ENCODE results near the gene GABBR2.
A peak's percentile ranks its signal among the peaks of the same experiment; 100 is the strongest.

The GABBR2 gene

GRCh38 chr9:98369471-98369870, 339.3 kb downstream of the GABBR2 start:
- no peak for DNase-seq (ENCODE audit: low read depth in 2 of 2)

DNA sequence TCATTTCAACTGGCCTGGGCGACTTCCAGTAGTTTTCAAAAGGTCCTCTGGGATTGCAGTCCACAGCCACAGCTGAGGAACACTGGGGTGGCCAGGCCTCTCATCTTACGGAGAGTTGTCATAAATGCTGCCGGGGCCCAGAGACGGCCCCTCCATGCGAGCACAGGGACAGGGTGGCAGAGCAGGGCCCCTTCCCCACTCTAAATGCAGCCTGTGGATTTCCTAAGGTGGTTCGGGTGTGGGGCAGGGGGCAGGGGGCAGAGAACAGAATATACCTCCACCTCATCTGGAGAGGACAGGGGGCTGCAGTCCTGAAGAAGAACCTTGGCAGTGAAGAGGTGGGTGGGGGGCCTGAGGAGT, 339.7 kb downstream of the GABBR2 start:
- no peak for DNase-seq (ENCODE audit: low read depth in 2 of 2)
- TF ChIP-seq, protein P1, sequence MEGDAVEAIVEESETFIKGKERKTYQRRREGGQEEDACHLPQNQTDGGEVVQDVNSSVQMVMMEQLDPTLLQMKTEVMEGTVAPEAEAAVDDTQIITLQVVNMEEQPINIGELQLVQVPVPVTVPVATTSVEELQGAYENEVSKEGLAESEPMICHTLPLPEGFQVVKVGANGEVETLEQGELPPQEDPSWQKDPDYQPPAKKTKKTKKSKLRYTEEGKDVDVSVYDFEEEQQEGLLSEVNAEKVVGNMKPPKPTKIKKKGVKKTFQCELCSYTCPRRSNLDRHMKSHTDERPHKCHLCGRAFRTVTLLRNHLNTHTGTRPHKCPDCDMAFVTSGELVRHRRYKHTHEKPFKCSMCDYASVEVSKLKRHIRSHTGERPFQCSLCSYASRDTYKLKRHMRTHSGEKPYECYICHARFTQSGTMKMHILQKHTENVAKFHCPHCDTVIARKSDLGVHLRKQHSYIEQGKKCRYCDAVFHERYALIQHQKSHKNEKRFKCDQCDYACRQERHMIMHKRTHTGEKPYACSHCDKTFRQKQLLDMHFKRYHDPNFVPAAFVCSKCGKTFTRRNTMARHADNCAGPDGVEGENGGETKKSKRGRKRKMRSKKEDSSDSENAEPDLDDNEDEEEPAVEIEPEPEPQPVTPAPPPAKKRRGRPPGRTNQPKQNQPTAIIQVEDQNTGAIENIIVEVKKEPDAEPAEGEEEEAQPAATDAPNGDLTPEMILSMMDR (IDR thresholded peaks at IDR 0.05; ENCODE audit: low read depth, low read length): no peak
- no peak overlapping the region for H3K4me3 ChIP-seq (replicated peaks in 1 of 2; ENCODE audit: low read depth in 2 of 2, low read length in 2 of 2)

More at GRCh38 chr9:98369471-98369870, 339.3 kb downstream of the GABBR2 start:
- TF ChIP-seq, protein P1 (IDR thresholded peaks at IDR 0.05; ENCODE audit: low read depth, low read length): no peak
- no peak overlapping the region for H3K4me3 ChIP-seq (replicated peaks in 1 of 2; ENCODE audit: low read depth in 2 of 2, low read length in 2 of 2)

DNA sequence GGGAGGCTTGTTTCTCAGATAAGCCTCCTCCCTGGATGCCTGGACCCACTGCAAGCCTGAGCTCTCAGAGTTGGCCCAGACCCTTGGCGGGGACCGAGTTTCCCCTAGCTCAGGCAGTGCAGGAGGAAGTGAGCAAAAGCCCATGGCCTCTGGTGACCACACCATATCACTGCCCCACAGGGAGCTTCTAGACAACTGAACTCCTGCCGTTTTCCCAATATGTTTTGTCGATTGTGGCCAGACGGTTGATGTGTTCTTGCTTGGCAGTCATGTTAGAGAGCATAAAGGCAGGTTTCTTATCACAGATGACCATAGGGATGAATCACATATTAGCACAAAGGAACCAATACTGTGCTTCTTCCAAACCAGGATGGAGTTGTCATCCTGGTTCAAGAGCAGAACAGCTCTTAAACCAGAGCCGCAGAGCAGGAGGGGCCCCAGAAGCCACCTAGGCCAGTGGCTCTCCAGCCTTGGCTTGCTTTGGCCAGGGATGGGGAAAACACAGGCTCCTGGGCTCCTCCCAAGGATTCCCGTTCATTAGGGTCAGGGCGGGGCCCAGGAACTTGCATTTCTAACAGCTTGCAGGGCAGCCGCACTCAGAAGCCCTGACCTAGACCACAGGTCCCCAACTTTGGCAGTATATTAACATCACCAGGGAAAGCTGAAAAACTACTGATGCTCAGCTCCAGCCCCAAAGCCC, 340.2 kb downstream of the GABBR2 start:
- no peak overlapping the region for H3K4me3 ChIP-seq (replicated peaks in 1 of 2; ENCODE audit: low read depth in 2 of 2, low read length in 2 of 2)
- TF ChIP-seq, protein P1 (IDR thresholded peaks at IDR 0.05; ENCODE audit: low read depth, low read length): no peak
- DNase-seq (ENCODE audit: low read depth in 2 of 2): peak; percentile 42 to 62

- no peak overlapping the region for H3K4me3 ChIP-seq (replicated peaks in 1 of 2; ENCODE audit: low read depth in 2 of 2, low read length in 2 of 2)
- TF ChIP-seq, protein P1 (IDR thresholded peaks at IDR 0.05; ENCODE audit: low read depth, low read length): no peak
- DNase-seq (ENCODE audit: low read depth in 2 of 2): no peak
Observed at GRCh38 chr9:98367923-98368322, 340.8 kb downstream of the GABBR2 start.

DNA sequence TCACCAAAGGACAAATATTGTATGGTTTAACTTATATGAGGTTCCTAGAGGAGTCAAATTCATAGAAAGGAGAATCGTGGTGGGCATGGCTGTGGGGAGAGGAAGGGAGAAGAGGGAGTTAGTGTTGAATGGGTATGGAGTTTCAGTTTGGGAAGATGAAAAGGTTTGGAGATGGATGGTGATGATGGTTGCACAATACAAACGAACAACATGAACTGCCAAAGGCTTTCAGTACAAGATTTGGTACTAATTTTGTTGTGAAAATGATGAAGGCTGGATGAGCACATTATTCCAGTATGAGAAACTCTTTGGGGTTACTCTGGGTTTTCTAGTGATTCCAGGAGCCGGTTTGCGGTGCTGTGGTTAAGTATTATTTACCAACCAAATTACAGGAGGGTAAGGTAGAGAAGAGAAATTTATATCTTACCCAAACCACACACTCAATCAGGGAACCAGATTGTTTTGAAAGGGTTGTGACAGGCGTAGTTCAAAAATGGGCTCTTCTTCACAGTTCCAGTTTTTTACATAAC, 341.3 kb downstream of the GABBR2 start:
- DNase-seq (ENCODE audit: low read depth in 2 of 2): peak in 1 of 2 donors; percentile 36
- TF ChIP-seq, protein P1 (IDR thresholded peaks at IDR 0.05; ENCODE audit: low read depth, low read length): no peak
- H3K4me3 ChIP-seq (replicated peaks in 1 of 2; ENCODE audit: low read depth in 2 of 2, low read length in 2 of 2): no peak overlapping the region

GRCh38 chr9:98365781-98366180, 343.0 kb downstream of the GABBR2 start:
- no peak overlapping the region for H3K4me3 ChIP-seq (replicated peaks in 1 of 2; ENCODE audit: low read depth in 2 of 2, low read length in 2 of 2)
- TF ChIP-seq, protein P1 (IDR thresholded peaks at IDR 0.05; ENCODE audit: low read depth, low read length): no peak
- peak in 1 of 2 donors; percentile 42 for DNase-seq (ENCODE audit: low read depth in 2 of 2)
